GM12864 (cell line): Measurements from ENCODE around the gene ACE.
A peak's percentile ranks its signal among the peaks of the same experiment; 100 is the strongest.

Experiments
- DNase-seq: peaks from one replicate; pipeline ENCODE4 v3.0.0-alpha.2; 2011; ENCODE audit warnings: low read depth
- H3K4me3 ChIP-seq: 2 replicates; pipeline ENCODE4 v1.5.1; 2011; ENCODE audit warnings: mild to moderate bottlenecking, low read depth, low read length, control low read depth
- TF ChIP-seq, protein P1 (sequence below): IDR thresholded peaks from 2 replicates; pipeline ENCODE4 v1.5.1; 2011; ENCODE audit warnings: low read depth, mild to moderate bottlenecking, moderate library complexity, low read length, control low read depth, inconsistent platforms; ENCODE audit errors: missing control alignments

The ACE gene

DNA sequence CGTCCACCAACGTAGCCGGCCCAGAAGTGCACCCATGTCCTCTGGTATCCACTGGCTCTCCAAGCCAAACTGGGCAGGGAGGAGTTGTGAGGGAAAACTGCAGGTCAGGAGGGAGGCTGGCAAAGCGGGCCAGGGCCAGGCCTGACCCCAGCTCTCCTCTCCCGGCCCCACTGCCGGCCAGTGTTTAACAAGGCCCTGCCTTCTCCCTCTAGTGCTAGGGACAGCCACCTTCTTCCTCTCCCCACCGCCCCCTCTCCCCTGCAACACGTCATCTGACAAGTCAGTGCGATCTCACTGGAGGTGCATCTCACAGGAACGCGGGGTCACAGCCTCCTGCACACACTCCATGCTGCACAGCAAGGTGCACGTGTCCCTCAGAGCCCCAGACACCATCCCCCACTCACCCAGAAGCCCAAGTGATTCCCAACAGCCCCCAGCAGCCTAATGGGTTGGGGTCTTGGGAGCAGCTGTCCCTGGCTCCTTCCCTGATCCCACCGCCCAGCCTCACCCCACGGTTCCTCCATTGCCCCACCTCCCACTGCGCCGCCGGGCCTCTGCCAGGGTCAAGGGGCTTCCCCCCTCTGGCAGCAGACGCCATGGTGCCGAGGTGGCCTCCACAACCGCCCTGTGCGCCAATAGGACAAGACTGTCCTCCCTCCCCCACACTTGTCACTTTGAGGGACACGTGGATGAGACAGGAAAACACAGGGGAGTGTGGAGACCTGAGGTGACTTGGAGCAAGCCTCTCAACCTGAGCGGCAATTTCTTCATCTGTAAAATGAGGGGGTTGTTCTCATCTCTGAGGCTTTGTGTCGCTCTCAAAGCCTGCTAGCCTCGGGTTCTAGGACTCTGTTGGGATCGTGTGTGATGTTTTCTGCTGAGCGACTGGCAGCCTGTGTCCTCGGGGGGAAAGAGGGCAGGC is 1.1 kb upstream of the ACE start:
- DNase-seq: no peak
- TF ChIP-seq, protein P1, sequence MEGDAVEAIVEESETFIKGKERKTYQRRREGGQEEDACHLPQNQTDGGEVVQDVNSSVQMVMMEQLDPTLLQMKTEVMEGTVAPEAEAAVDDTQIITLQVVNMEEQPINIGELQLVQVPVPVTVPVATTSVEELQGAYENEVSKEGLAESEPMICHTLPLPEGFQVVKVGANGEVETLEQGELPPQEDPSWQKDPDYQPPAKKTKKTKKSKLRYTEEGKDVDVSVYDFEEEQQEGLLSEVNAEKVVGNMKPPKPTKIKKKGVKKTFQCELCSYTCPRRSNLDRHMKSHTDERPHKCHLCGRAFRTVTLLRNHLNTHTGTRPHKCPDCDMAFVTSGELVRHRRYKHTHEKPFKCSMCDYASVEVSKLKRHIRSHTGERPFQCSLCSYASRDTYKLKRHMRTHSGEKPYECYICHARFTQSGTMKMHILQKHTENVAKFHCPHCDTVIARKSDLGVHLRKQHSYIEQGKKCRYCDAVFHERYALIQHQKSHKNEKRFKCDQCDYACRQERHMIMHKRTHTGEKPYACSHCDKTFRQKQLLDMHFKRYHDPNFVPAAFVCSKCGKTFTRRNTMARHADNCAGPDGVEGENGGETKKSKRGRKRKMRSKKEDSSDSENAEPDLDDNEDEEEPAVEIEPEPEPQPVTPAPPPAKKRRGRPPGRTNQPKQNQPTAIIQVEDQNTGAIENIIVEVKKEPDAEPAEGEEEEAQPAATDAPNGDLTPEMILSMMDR: no peak
- H3K4me3 ChIP-seq: no peak overlapping the region

DNA sequence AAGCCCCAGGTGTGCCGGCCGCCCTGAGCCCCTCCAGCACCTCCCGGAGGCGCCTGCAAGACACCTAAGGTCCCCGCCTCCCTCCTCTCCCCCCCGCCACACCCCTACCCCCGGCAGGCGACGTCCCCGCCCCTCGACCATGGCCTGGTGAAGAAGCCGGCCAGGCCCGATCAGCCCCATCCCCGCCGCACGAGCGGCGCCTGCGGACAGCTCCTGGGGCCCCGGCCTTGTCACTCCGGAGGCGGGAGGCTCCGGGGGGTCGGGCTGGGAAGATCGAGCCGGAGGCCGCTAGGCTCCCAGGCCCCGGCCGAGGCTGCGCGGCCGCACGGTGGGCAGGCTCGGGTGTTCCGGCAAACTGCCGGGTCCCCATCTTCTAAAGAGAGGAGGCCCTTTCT is 405 bp upstream of the ACE start:
- TF ChIP-seq, protein P1: no peak
- H3K4me3 ChIP-seq: peak overlapping the region; percentile 4; the same call in 1 of the 2 replicates
- no peak for DNase-seq

DNA sequence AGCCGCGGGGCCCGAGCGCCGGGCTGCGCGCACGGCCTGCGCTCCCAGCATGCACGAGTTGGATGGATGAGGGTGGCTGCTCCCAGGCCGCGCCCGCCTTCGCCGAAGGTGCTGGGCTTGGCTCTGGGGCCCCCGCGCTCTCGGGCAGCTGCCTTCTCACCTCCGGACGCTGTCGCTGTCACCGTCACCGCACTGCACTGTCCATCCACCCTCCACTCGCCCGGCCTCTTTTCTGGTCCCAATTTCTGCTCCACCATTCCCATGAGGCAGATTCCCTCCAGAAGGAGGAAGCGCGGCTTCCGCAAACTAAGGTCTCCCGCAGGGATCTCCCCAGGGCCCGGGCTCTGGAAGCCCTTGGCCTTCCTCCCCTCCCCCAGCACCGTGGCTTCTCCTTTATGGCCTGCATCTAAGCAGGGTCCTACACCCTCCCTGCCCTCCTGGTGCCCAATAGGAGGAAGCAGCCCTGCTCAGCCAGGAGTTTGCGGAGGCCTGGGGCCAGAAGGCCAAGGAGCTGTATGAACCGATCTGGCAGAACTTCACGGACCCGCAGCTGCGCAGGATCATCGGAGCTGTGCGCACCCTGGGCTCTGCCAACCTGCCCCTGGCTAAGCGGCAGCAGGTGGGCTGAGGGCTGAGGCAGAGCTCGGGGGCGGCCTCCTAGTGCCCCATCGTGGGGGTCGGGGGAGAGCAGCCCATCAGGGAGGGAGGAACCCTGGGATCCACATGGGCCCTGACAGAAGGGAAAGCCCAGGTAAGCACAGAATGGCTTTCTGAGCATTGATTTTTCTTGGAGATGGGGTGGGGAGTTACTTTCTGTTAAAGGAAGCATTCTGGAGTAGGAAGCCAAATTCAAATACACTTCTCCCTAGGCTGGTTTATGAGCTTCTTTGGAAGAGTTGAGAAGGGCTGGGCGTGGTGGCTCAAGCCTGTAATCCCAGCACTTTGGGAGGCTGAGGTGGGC is 899 bp downstream of the ACE start:
- DNase-seq: no peak
- TF ChIP-seq, protein P1: no peak
- H3K4me3 ChIP-seq: peak overlapping the region; percentile 15; the same call in 1 of the 2 replicates

DNA sequence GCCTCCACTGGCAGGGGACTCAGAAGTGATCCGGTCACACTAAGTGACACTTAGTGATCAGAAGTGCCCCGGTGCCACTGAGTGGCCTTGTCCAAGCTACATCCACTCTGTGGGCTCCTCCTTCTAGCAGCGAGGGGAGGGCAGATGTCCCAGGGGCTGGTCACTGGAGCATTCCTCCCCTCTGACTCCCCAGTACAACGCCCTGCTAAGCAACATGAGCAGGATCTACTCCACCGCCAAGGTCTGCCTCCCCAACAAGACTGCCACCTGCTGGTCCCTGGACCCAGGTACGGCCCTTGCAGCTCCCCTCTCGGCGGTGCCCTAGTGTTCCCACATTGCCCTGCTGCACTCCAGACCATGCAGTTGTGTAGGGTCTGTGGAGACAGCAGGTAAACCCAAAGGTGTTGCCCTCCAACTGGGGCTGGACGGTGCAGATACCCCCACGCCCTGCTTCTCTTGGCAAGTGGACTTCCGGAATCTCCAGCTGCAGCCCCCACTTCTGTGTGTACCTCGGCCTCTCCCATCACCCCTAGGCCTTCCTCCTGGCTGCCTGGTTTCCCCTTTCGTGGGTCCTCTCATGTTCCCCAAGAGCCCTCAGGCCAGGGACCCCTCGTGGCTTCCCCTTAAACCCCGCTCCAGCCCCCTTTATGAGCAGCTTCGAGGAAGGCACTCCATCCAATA is 2.1 kb downstream of the ACE start:
- DNase-seq: peak; percentile 37
- no peak overlapping the region for H3K4me3 ChIP-seq
- TF ChIP-seq, protein P1: peak; percentile 94

DNA sequence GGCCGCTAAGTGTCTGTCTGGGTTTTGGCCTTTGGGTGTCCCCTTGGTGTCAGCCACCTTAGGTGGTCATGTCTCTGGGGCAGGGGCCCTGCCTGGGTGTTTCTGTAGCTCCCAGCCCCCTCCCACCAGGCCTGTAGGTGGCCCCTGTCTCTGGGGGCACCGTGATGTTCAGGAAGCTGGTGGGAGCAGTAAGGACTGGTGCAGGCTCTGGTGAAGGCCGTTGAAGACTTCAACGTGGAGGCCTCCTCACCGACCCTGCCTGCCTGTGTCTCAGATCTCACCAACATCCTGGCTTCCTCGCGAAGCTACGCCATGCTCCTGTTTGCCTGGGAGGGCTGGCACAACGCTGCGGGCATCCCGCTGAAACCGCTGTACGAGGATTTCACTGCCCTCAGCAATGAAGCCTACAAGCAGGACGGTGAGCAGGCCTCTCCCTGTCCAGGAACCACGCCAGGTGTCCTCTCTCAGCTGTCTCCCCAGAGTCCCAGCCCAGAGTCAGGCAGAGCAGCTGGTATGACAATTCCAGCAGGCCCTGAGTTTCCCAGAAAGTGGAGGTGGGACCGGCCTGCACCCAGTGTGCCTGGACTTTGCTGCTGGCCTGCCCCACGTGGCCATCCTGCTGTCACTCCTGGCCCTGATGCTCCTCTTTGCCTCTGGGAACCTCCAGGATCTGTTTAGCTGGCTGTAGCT is 2.8 kb downstream of the ACE start:
- no peak overlapping the region for H3K4me3 ChIP-seq
- TF ChIP-seq, protein P1: no peak
- no peak for DNase-seq

DNA sequence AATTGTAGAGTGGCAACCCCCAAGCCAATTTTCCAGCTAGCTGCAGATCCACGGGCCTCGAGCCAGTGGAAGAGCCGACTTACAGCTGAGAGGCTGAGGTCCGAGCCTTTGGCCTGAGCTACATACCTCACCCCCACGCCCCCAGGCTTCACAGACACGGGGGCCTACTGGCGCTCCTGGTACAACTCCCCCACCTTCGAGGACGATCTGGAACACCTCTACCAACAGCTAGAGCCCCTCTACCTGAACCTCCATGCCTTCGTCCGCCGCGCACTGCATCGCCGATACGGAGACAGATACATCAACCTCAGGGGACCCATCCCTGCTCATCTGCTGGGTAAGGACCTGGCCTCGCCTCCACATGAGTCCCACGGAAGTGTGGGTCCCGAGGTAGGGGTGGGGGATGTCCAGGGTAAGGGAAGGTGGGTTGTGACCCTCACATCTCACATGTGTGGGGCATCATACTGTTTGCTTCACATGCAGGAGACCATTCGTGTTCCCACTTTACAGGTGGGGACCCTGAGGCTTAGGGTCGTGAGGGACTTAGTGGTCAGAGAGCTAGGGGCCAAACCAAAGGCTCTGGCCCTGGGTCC is 3.4 kb downstream of the ACE start:
- TF ChIP-seq, protein P1: no peak
- H3K4me3 ChIP-seq: no peak overlapping the region
- no peak for DNase-seq
